Suprapubic skin (tissue), 4 donors: Measurements from ENCODE around the gene CCNB2. TPM values are rescaled to one million over a fixed set of nuclear protein-coding genes. Genes with fewer than 3 reads are reported as not detected.

Experiments used
- DNase-seq, 2 donors: peaks; one replicate each; pipeline ENCODE4 v3.0.0-alpha.2; 2019; ENCODE audit warnings: low spot score in 2 of 2
- H3K27ac ChIP-seq: fragments of 200-600 bp; sonication (generic); one replicate; pipeline ENCODE4 v1.5.1; 2019
- H3K27me3 ChIP-seq: fragments of 200-600 bp; sonication (generic); one replicate; pipeline ENCODE4 v1.5.1; 2019
- H3K36me3 ChIP-seq: fragments of 200-600 bp; sonication (generic); one replicate; pipeline ENCODE4 v1.5.1; 2019
- H3K4me1 ChIP-seq: fragments of 200-600 bp; sonication (generic); one replicate; pipeline ENCODE4 v1.5.1; 2019
- H3K4me3 ChIP-seq: fragments of 200-600 bp; sonication (generic); one replicate; pipeline ENCODE4 v1.5.1; 2019; ENCODE audit warnings: mild to moderate bottlenecking
- H3K9me3 ChIP-seq: fragments of 200-600 bp; sonication (generic); one replicate; pipeline ENCODE4 v1.5.1; 2019
- EP300 ChIP-seq: sonication (generic); formaldehyde crosslinking; IDR thresholded peaks from one replicate; pipeline ENCODE4 v1.6.1; 2017; ENCODE audit warnings: antibody characterized with exemption
- POLR2A ChIP-seq, 2 donors: fragments of 450-650 bp; IDR thresholded peaks; one replicate each; pipeline ENCODE4 v1.6.1; 2017; ENCODE audit warnings: antibody characterized with exemption in 2 of 2, mild to moderate bottlenecking in 2 of 2, moderate library complexity in 2 of 2
- POLR2AphosphoS5 ChIP-seq, 3 donors: sonication (generic); formaldehyde crosslinking; IDR thresholded peaks; one replicate each; pipeline ENCODE4 v1.6.1; 2017; ENCODE audit warnings: antibody characterized with exemption in 3 of 3
- WGBS: methylation state at CpG from one replicate; pipeline ENCODE4 v1.1.5; 2018; 5-methylcytosine and 5-hydroxymethylcytosine counted together
- total RNA-seq, 4 donors: library from RNA; depleted of rRNA; stranded (reverse); fragments of >200 nt; gene quantifications; one replicate each; pipeline ENCODE4 v1.1.0, GENCODE V29; 2016
- TF ChIP-seq, protein P1 (sequence below), 2 donors: fragments of 200-600 bp in 1 of 2; fragments of 450-650 bp in 1 of 2; sonication (generic) in 1 of 2; IDR thresholded peaks; one replicate each; pipeline ENCODE4 v1.5.1; 2016 to 2019; ENCODE audit warnings: antibody characterized with exemption in 2 of 2, mild to moderate bottlenecking in 1 of 2, moderate library complexity in 1 of 2

The CCNB2 gene
- 10 to 100 TPM in 2 of 4 donors, 1 to 10 TPM in 2; 8.6 to 17.7 (median 11.8) TPM for total RNA-seq

DNA sequence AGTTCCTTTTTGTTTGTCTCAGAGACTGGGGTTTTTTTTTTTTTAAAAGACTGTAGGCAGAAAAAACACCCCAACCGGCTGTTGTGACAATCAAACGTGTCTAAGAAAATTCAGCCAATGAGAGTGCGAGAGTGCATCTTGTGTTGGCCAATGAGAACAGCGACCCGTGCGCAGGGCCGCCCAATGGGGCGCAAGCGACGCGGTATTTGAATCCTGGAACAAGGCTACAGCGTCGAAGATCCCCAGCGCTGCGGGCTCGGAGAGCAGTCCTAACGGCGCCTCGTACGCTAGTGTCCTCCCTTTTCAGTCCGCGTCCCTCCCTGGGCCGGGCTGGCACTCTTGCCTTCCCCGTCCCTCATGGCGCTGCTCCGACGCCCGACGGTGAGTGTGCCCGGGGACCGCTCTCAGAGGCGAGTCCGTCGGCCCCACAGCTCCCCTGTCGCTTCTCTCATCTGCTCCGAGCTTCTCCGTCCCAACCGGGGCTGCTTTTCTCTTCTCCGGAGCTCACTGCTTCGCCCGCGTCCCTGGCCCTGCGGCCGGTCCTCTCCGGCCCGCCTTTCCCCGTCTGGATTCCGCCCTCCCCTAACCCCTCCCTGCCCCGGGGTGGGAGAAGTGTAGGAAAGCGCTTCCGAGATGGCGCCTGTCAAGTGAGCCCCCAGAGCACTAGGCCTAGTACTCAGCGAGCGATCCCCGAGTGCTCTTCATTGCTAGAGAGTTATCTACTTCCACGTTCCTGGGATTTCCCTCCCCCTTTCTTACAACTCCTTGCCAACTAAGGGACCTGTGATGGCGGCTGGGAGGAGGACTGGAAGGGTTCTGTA is at the start of gene CCNB2:
CCNB2 (plus strand) TSS at position 235 of the 821 bp plus-strand sequence; CDS start at position 358, 123 bp downstream.
- TF ChIP-seq, protein P1, sequence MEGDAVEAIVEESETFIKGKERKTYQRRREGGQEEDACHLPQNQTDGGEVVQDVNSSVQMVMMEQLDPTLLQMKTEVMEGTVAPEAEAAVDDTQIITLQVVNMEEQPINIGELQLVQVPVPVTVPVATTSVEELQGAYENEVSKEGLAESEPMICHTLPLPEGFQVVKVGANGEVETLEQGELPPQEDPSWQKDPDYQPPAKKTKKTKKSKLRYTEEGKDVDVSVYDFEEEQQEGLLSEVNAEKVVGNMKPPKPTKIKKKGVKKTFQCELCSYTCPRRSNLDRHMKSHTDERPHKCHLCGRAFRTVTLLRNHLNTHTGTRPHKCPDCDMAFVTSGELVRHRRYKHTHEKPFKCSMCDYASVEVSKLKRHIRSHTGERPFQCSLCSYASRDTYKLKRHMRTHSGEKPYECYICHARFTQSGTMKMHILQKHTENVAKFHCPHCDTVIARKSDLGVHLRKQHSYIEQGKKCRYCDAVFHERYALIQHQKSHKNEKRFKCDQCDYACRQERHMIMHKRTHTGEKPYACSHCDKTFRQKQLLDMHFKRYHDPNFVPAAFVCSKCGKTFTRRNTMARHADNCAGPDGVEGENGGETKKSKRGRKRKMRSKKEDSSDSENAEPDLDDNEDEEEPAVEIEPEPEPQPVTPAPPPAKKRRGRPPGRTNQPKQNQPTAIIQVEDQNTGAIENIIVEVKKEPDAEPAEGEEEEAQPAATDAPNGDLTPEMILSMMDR (IDR thresholded peaks at IDR 0.05) = no peak
- TF ChIP-seq POLR2AphosphoS5 (IDR thresholded peaks at IDR 0.05) (no peak), POLR2A (IDR thresholded peaks at IDR 0.05) (no peak), EP300 (no peak)
- under 1% methylated on average over 57 of the region's 57 CpGs for WGBS
- Histone ChIP-seq H3K27me3 (no peaks in the 10 kb centered on the region), H3K36me3 (peaks cover 2% of the 10 kb centered on the region), H3K27ac (no peak within 1 kb of the TSS), H3K9me3 (no peaks in the 10 kb centered on the region), H3K4me3 (peak within 1 kb of the TSS; percentile 78), H3K4me1 (peaks cover 9% of the 10 kb centered on the region)
- DNase-seq = peak; percentile 84 to 92

DNA sequence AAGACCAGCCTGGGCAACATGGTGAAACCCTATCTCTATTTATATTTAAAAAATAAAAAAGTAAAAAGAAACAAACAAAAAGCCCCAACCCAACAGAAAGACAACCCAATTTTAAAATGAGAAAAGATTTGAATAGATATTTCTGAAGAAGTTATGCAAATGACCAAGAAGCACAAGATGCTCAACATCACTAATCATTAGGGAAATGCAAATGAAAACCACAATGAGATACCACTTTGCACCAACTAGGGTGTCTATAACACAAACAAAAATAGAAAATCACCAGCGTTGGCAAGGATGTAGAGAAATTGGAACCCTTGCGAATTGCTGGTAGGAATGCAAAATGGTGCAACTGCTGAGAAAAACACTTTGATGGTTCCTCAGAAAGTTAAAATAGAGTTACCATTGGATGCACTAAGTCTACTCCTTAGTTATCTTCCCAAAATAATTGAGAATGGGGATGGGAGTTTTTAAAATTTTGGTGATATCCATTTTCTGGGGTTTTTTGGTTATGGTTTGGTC is 45.8 kb upstream of the CCNB2 start:
- H3K27me3 ChIP-seq = no peaks in the 10 kb centered on the region
- TF ChIP-seq, protein P1 (IDR thresholded peaks at IDR 0.05) = no peak
- no peak for TF ChIP-seq POLR2AphosphoS5 (IDR thresholded peaks at IDR 0.05)
- no peak for TF ChIP-seq POLR2A (IDR thresholded peaks at IDR 0.05)
- TF ChIP-seq EP300 = no peak
- H3K36me3 ChIP-seq = peaks cover 65% of the 10 kb centered on the region
- no peak overlapping the region for H3K4me3 ChIP-seq
- H3K27ac ChIP-seq = no peak overlapping the region
- DNase-seq = no peak
- WGBS = 94% methylated on average over 2 of the region's 2 CpGs
- no peaks in the 10 kb centered on the region for H3K4me1 ChIP-seq
- H3K9me3 ChIP-seq = no peaks in the 10 kb centered on the region

DNA sequence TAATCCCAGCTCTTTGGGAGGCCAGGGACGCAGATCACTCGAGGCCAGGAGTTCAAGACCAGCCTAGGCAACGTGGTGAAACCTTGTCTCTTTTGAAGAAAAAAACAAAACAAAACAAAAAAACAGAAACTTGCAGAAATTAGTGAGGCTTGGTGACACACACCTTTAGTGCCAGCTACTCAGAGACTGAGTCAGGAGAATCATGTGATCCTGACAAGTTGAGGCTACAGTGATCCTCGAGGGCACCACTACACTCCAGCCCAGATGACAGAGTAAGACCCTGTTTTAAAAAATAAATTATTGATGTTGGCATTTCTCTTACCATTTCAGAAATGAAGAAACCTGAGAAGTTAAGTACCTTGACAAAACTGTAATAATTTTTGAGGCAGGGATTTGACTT is 44.6 kb upstream of the CCNB2 start:
- no peak for TF ChIP-seq POLR2A (IDR thresholded peaks at IDR 0.05)
- H3K36me3 ChIP-seq = peaks cover 70% of the 10 kb centered on the region
- WGBS = 85% methylated on average over 4 of the region's 4 CpGs

DNA sequence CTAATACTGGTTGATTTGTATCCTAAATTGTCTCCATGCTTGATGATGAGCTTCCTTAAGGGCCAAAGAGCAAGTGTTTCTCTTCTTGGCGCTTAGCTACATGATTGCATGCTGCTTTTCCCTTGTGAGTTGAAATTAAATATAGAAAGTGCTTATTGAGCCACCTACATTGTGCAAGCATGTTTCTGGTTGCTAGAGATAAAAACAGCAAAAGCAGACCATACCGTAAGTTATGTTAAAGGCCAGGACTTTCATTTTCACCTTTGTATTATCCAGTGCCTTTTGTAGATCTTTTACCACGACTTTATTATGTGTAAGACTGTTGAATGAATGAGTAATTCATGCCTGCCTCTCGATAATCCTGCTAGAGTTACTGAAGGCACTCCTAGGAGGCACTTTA is 41.9 kb upstream of the CCNB2 start:
- H3K9me3 ChIP-seq = no peaks in the 10 kb centered on the region
- TF ChIP-seq EP300 = no peak
- TF ChIP-seq, protein P1 (IDR thresholded peaks at IDR 0.05) = no peak
- TF ChIP-seq POLR2AphosphoS5 (IDR thresholded peaks at IDR 0.05) = no peak
- no peak for TF ChIP-seq POLR2A (IDR thresholded peaks at IDR 0.05)
- H3K27me3 ChIP-seq = no peaks in the 10 kb centered on the region
- no peak overlapping the region for H3K27ac ChIP-seq
- H3K4me1 ChIP-seq = no peaks in the 10 kb centered on the region
- DNase-seq = no peak
- 82% methylated on average over 4 of the region's 4 CpGs for WGBS
- peaks cover 83% of the 10 kb centered on the region for H3K36me3 ChIP-seq
- H3K4me3 ChIP-seq = no peak overlapping the region

More for the DNA sequence above, 44.6 kb upstream of the CCNB2 start:
- H3K4me1 ChIP-seq = no peaks in the 10 kb centered on the region
- no peak overlapping the region for H3K27ac ChIP-seq
- no peak overlapping the region for H3K4me3 ChIP-seq
- no peaks in the 10 kb centered on the region for H3K9me3 ChIP-seq
- no peaks in the 10 kb centered on the region for H3K27me3 ChIP-seq
- DNase-seq = no peak

DNA sequence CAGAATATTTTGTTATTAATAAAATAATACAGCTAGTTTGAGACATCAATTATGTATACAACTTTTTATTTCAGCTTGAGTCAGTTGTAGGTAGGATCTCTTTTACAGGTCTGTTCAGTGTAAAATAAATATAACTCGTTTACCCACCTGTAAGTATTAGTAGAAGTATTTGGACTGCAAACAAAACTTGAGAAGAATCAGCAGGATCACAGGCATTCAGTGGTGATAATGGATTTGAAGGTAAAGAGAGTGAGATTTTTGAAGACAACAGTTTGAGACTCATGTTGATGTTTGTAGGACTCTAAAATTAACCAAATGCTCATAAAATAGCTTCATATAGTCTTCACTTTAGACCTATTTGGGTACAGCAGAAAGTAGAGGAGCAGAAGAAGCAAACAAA is 35.5 kb upstream of the CCNB2 start:
- 91% methylated on average over 1 of the region's 1 CpG for WGBS
- Histone ChIP-seq H3K27ac (no peak overlapping the region), H3K4me1 (no peaks in the 10 kb centered on the region), H3K4me3 (no peak overlapping the region), H3K27me3 (no peaks in the 10 kb centered on the region), H3K36me3 (peaks cover 59% of the 10 kb centered on the region), H3K9me3 (no peaks in the 10 kb centered on the region)
- TF ChIP-seq EP300 (no peak), POLR2A (IDR thresholded peaks at IDR 0.05) (no peak), POLR2AphosphoS5 (IDR thresholded peaks at IDR 0.05) (no peak)
- TF ChIP-seq, protein P1 (IDR thresholded peaks at IDR 0.05) = no peak
- DNase-seq = no peak
